Type B pancreatic cell (in vitro differentiated cells): Measurements from ENCODE around the gene TMEM167A. TPM values are rescaled to one million over a fixed set of nuclear protein-coding genes. Genes with fewer than 3 reads are reported as not detected.
A peak's percentile ranks its signal among the peaks of the same experiment; 100 is the strongest.

Experiments
- DNase-seq: peaks from one replicate; pipeline ENCODE4 v3.0.0; 2021; ENCODE audit warnings: mixed read lengths; ENCODE audit not compliant: unreplicated experiment; ENCODE audit errors: extremely low spot score
- H3K27ac Mint-ChIP-seq: 2 replicates; pipeline ENCODE4 v1.8.0; 2021; ENCODE audit warnings: mild to moderate bottlenecking, mixed read lengths
- H3K27me3 Mint-ChIP-seq: 2 replicates; pipeline ENCODE4 v1.8.0; 2021; ENCODE audit warnings: mixed read lengths
- H3K36me3 Mint-ChIP-seq: 2 replicates; pipeline ENCODE4 v1.8.0; 2021; ENCODE audit warnings: mixed read lengths
- H3K4me1 Mint-ChIP-seq: one replicate; pipeline ENCODE4 v1.8.0; 2021; ENCODE audit warnings: mixed read lengths; ENCODE audit not compliant: unreplicated experiment
- H3K4me3 Mint-ChIP-seq: 2 replicates; pipeline ENCODE4 v1.8.0; 2021; ENCODE audit warnings: mild to moderate bottlenecking, mixed read lengths
- H3K9me3 Mint-ChIP-seq: 2 replicates; pipeline ENCODE4 v1.8.0; 2021; ENCODE audit warnings: mixed read lengths
- CTCF ChIP-seq: fragments of 200-600 bp; sonication (generic); conservative IDR thresholded peaks from 2 replicates; pipeline ENCODE4 v1.5.0; 2021; ENCODE audit warnings: antibody characterized with exemption, mild to moderate bottlenecking
- total RNA-seq: library from RNA; stranded (reverse); gene quantifications from 2 replicates; pipeline ENCODE4 v1.2.1, GENCODE V29; 2021; ENCODE audit warnings: low replicate concordance

TMEM167A gene
- total RNA-seq, 1 donor from 2014 or later = 107 TPM

GRCh38 chr5:83048277-83048676 lies 28.9 kb downstream of the TMEM167A start:
- Mint-ChIP-seq H3K4me3 (no peak overlapping the region), H3K27me3 (no peaks in the 10 kb centered on the region), H3K36me3 (peaks cover 14% of the 10 kb centered on the region), H3K4me1 (no peaks in the 10 kb centered on the region), H3K27ac (no peak overlapping the region), H3K9me3 (no peaks in the 10 kb centered on the region)
- DNase-seq = no peak
- no peak for TF ChIP-seq CTCF

DNA sequence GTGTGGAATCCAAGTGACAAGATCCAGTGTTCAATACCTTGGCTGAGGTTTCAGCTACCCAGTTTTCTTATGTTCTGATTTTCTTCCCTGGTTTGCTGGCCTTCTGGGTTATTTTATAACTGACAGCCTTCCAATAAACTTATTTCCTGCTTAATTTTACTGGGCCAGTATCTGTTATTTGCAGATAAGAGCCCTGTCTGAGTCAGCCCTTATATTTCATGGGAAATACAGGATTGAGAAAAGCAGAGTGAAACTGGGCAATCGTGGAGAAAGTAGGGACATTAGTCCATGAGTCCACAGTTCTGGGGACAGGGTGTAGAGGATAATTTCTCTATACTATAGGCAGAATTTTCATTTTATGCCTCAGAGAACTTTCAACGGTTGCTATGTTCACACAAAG lies 32.3 kb downstream of the TMEM167A start:
- no peaks in the 10 kb centered on the region for H3K4me1 Mint-ChIP-seq
- no peaks in the 10 kb centered on the region for H3K27me3 Mint-ChIP-seq
- no peaks in the 10 kb centered on the region for H3K36me3 Mint-ChIP-seq
- no peak overlapping the region for H3K27ac Mint-ChIP-seq
- H3K4me3 Mint-ChIP-seq = no peak overlapping the region
- no peak for DNase-seq
- no peak for TF ChIP-seq CTCF
- H3K9me3 Mint-ChIP-seq = no peaks in the 10 kb centered on the region

DNA sequence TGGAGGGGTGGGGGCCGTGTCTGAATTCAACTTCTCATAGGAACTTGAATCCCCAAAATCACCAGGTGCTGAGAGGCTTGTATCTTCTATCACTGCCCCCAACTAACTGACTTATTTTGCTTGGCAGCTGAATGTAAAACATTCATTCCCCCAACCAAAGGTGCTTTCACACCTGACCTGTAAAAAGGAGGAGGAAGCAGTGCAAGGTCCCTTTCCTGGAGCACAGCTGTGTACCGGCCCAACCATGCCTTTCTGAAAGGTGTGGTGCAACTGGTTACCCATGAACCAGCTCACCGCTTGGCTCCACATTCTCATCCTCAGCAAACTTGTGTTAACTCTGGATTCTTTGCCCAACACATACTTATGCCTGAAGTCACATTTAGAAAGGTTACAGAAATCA lies 34.7 kb downstream of the TMEM167A start:
- Mint-ChIP-seq H3K4me3 (no peak overlapping the region), H3K27me3 (no peaks in the 10 kb centered on the region), H3K36me3 (no peaks in the 10 kb centered on the region), H3K4me1 (peaks cover 8% of the 10 kb centered on the region), H3K9me3 (no peaks in the 10 kb centered on the region), H3K27ac (no peak overlapping the region)
- no peak for DNase-seq
- TF ChIP-seq CTCF = no peak

DNA sequence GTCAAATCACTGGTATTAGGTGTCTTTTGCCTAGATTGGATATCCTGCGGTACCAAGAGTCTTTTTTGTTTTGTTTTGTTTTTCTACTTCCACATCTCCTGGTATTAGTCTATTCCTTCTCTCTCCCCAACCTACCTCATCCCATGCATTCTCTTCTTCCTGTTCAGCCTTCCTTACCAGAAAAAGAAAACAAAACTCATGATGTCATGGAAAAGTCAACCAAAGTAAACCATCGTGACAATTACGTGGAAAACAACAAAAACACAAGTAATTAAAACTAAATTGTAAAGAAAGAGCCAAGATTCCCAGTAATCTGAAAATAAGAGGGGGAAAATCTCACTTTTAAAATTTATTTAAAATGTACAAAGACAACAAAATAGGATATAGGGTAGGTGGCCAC lies 38.3 kb downstream of the TMEM167A start:
- Mint-ChIP-seq H3K27me3 (no peaks in the 10 kb centered on the region), H3K4me1 (peaks cover 39% of the 10 kb centered on the region), H3K9me3 (no peaks in the 10 kb centered on the region)

GRCh38 chr5:83036991-83037575 lies 40.1 kb downstream of the TMEM167A start:
- H3K4me3 Mint-ChIP-seq = no peak overlapping the region
- no peak for DNase-seq
- H3K36me3 Mint-ChIP-seq = no peaks in the 10 kb centered on the region
- no peak for TF ChIP-seq CTCF
- H3K27me3 Mint-ChIP-seq = no peaks in the 10 kb centered on the region
- H3K27ac Mint-ChIP-seq = peak overlapping the region; percentile 14
- peaks cover 39% of the 10 kb centered on the region for H3K4me1 Mint-ChIP-seq
- no peaks in the 10 kb centered on the region for H3K9me3 Mint-ChIP-seq

More for the DNA sequence above, 38.3 kb downstream of the TMEM167A start:
- Mint-ChIP-seq H3K4me3 (no peak overlapping the region), H3K36me3 (no peaks in the 10 kb centered on the region), H3K27ac (no peak overlapping the region)
- TF ChIP-seq CTCF = no peak
- no peak for DNase-seq
